Type B pancreatic cell (in vitro differentiated cells): ENCODE results near the gene MUC5B. TPM values are rescaled to one million over a fixed set of nuclear protein-coding genes. Genes with fewer than 3 reads are reported as not detected.

Experiments
- DNase-seq: peaks from one replicate; pipeline ENCODE4 v3.0.0; 2021; ENCODE audit warnings: mixed read lengths; ENCODE audit not compliant: unreplicated experiment; ENCODE audit errors: extremely low spot score
- H3K27ac Mint-ChIP-seq: 2 replicates; pipeline ENCODE4 v1.8.0; 2021; ENCODE audit warnings: mild to moderate bottlenecking, mixed read lengths
- H3K27me3 Mint-ChIP-seq: 2 replicates; pipeline ENCODE4 v1.8.0; 2021; ENCODE audit warnings: mixed read lengths
- H3K36me3 Mint-ChIP-seq: 2 replicates; pipeline ENCODE4 v1.8.0; 2021; ENCODE audit warnings: mixed read lengths
- H3K4me1 Mint-ChIP-seq: one replicate; pipeline ENCODE4 v1.8.0; 2021; ENCODE audit warnings: mixed read lengths; ENCODE audit not compliant: unreplicated experiment
- H3K4me3 Mint-ChIP-seq: 2 replicates; pipeline ENCODE4 v1.8.0; 2021; ENCODE audit warnings: mild to moderate bottlenecking, mixed read lengths
- H3K9me3 Mint-ChIP-seq: 2 replicates; pipeline ENCODE4 v1.8.0; 2021; ENCODE audit warnings: mixed read lengths
- total RNA-seq: library from RNA; stranded (reverse); gene quantifications from 2 replicates; pipeline ENCODE4 v1.2.1, GENCODE V29; 2021; ENCODE audit warnings: low replicate concordance
- TF ChIP-seq, protein P1 (sequence below): fragments of 200-600 bp; sonication (generic); conservative IDR thresholded peaks from 2 replicates; pipeline ENCODE4 v1.5.0; 2021; ENCODE audit warnings: antibody characterized with exemption, mild to moderate bottlenecking

The MUC5B gene
- total RNA-seq, 1 donor from 2014 or later, result 2.0 TPM

DNA sequence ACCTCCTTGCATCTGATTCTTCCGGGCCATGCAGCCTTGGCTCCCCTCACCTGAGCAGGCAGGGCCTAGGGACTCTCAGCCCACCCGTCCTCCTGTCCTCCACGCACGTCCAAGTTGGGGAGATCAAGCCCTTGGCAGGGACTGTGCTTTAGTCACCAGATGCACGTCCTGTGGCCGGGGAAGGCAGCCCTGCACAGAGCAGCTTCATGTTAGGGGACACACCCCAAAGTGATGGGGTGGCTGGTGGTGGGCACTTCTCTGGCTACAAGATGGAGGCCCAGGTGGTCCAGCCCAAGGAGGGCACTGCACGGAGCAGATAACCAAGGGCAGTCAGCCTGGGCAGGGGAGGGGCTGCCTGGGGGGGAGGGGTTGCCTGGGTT lies 1.2 kb downstream of the MUC5B start:
- DNase-seq, result no peak
- H3K4me3 Mint-ChIP-seq, result no peak overlapping the region
- peaks cover 3% of the 10 kb centered on the region for H3K27me3 Mint-ChIP-seq
- no peaks in the 10 kb centered on the region for H3K36me3 Mint-ChIP-seq
- no peak overlapping the region for H3K27ac Mint-ChIP-seq
- TF ChIP-seq, protein P1, sequence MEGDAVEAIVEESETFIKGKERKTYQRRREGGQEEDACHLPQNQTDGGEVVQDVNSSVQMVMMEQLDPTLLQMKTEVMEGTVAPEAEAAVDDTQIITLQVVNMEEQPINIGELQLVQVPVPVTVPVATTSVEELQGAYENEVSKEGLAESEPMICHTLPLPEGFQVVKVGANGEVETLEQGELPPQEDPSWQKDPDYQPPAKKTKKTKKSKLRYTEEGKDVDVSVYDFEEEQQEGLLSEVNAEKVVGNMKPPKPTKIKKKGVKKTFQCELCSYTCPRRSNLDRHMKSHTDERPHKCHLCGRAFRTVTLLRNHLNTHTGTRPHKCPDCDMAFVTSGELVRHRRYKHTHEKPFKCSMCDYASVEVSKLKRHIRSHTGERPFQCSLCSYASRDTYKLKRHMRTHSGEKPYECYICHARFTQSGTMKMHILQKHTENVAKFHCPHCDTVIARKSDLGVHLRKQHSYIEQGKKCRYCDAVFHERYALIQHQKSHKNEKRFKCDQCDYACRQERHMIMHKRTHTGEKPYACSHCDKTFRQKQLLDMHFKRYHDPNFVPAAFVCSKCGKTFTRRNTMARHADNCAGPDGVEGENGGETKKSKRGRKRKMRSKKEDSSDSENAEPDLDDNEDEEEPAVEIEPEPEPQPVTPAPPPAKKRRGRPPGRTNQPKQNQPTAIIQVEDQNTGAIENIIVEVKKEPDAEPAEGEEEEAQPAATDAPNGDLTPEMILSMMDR, result no peak
- H3K9me3 Mint-ChIP-seq, result no peaks in the 10 kb centered on the region
- H3K4me1 Mint-ChIP-seq, result no peaks in the 10 kb centered on the region

- H3K27ac Mint-ChIP-seq, result no peak overlapping the region
- no peaks in the 10 kb centered on the region for H3K9me3 Mint-ChIP-seq
- peak; percentile 66 for DNase-seq
Observed at GRCh38 chr11:1224491-1225385, 1.9 kb downstream of the MUC5B start.

DNA sequence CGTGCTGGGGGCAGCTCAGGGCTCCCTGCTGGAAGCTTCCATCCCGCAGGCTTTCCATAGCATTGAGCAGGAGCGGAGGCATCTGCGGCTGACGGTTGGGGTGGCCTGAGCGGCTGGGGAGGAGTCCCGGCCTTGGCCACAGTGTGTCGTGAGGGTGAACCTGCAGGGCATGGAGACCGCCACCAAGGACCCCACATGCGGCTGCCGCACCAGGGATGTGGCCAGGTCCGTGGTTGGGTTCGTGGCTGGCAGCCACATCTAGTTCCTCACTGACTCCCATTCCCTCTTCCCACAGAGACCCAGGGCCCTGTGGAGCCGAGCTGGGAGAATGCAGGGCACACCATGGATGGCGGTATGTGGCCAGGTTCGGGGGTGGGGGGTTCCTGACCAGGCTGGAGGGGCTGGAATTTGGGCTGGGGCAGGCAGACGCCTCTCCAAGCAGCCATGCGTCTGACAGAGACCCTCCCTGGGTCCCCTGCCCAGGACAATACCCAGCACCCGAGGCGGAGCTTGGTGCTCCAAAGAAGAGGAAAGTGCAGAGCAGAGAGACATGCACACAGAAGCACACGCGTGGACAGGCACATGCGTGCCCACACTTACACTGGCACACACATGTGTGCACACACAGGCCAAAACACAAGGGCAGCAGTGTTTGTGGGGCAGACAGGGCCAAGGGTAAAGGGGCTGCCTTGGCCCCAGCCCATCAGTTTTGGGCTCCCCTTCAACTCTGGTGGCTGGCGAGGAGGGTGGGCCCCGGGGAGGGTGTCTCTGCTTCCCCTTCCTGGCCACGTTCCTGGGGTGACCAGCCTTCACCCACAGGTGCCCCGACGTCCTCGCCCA lies 2.7 kb downstream of the MUC5B start:
- Mint-ChIP-seq H3K9me3 (no peaks in the 10 kb centered on the region), H3K27ac (no peak overlapping the region), H3K36me3 (no peaks in the 10 kb centered on the region), H3K4me1 (no peaks in the 10 kb centered on the region), H3K4me3 (no peak overlapping the region), H3K27me3 (peaks cover 3% of the 10 kb centered on the region)
- no peak for DNase-seq
- TF ChIP-seq, protein P1, result no peak

More at GRCh38 chr11:1224491-1225385, 1.9 kb downstream of the MUC5B start:
- TF ChIP-seq, protein P1, result no peak
- Mint-ChIP-seq H3K36me3 (no peaks in the 10 kb centered on the region), H3K4me1 (no peaks in the 10 kb centered on the region), H3K27me3 (peaks cover 3% of the 10 kb centered on the region), H3K4me3 (no peak overlapping the region)

DNA sequence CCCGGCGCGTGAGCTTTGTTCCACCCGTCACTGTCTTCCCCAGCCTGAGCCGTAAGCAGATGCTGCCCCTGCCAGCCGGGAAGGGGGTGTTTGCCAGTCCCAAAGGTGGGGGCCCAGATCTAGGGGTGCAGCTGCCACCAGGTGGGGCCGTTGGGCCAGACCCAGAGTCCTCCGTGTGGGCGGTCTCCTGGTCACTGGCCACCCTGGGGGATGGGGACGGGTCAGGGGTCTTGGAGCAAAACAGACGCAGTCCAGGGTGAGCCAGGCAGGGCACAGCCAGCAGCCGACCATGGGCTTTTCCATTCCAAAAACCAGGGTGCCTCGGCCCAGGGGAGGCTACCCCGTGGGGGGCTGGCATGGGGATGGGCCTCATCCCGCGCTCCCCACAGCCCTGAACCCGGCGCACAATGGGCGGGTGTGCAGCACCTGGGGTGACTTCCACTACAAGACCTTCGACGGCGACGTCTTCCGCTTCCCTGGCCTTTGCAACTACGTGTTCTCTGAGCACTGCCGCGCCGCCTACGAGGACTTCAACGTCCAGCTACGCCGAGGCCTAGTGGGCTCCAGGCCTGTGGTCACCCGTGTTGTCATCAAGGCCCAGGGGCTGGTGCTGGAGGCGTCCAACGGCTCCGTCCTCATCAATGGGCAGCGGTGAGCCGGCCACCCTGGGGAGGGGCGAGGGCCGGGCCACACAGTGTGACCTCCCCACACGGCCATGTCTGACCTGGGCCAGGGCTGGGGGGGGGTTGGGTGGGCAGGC lies 3.5 kb downstream of the MUC5B start:
- Mint-ChIP-seq H3K27ac (no peak overlapping the region), H3K27me3 (peaks cover under 1% of the 10 kb centered on the region), H3K36me3 (no peaks in the 10 kb centered on the region), H3K9me3 (no peaks in the 10 kb centered on the region), H3K4me1 (no peaks in the 10 kb centered on the region), H3K4me3 (no peak overlapping the region)
- TF ChIP-seq, protein P1, result no peak
- DNase-seq, result peak; percentile 70

GRCh38 chr11:1226986-1227550 lies 4.2 kb downstream of the MUC5B start:
- no peaks in the 10 kb centered on the region for H3K9me3 Mint-ChIP-seq
- no peaks in the 10 kb centered on the region for H3K4me1 Mint-ChIP-seq
- H3K4me3 Mint-ChIP-seq, result no peak overlapping the region
- H3K27ac Mint-ChIP-seq, result no peak overlapping the region
- TF ChIP-seq, protein P1, result peak; percentile 68
- DNase-seq, result peak; percentile 68
- H3K27me3 Mint-ChIP-seq, result no peaks in the 10 kb centered on the region
- no peaks in the 10 kb centered on the region for H3K36me3 Mint-ChIP-seq
